GM18519 (cell line): ENCODE data around the gene MFSD11.
"Not testable (repeated sequence)": the region's sequence is repeated elsewhere in the genome, so short reads cannot be mapped to it uniquely, and the experiment has no call there.

Source experiments
- ATAC-seq: cut with Tn5 transposase; IDR thresholded peaks from one replicate; pipeline ENCODE4 v1.9.1; 2021; ENCODE audit warnings: mild to moderate bottlenecking, moderate library complexity; ENCODE audit not compliant: unreplicated experiment, low FRiP score

MFSD11 gene

DNA sequence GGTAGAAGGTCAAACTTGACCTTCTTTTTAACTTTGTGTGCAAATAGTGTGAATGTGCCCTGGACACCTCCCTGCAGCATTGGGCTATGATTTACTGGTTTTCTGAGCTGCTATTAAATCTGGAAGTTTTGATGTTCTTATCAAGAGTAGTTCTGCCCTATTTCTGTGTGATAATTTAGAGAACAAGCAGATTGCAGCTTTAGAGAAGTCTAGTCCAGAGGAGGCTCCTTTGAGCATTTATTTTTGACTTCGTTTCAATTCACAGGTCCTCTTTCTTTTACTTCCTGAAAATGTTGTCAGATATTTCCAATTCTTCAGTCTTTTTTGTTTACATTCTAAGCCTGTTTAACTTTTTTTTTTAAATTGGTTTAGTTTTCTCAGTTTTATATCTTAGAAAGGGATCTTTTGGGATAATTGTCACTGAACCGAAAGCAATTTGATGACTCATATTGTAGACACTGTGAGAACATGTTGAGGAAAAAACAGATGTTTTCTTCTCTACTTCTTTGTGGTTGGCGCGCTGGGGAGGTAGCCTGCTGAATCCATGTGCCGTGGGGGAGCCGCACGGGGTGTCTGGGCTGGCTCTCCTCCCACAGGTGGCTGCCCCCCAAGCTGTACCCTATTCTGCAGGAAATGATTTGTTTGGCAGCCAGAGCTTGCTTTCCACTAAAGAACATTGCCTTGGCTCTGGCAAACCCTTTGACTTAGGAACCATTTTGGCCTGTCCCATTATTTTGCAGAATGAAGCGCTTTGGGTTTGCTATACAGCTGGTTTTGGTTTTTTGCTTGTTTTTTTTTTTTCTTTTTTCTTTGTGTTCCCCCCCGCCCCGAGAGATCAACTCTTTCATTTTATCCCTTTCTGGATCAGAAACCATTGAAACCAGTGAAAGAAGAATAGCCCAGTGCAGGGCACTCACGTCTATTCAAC lies 53.4 kb downstream of the MFSD11 start:
- ATAC-seq, result no peak

DNA sequence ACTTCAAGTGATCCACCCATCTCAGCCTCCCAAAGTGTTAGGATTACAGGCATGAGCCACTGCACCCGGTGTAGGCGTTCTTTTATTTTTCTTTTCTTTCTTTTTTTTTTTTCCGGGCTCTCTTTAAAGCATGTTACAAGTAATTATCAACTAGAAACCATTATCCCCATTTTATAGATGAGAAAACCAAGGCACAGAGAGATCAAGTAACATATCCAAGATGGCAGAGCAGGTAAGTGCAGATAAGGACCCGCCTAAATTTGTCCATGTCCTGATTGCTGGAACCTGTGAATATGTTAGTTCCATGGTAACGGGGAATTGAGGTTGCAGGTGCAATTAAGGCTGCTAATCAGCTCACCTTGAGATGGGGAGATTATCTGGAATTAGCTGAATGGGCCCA lies 54.4 kb downstream of the MFSD11 start:
- no peak for ATAC-seq

DNA sequence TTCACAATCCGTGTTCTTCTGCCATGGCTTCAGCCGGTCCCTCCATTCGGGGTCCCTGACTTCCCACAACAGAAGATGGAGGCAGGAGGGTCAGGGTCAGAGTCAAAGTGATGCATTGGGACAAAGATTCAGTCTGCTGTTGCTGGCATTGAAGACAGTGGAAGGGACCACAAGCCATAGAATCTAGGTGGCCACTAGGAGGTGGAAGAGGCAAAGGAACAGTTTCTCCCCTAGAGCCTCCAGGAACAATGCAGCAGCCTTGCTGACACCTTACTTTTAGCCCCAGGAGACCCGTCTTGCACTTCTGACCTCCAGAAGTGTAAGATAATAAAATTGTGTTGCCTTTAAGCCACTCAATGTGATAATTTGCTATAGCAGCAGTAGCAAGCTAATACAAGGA lies 55.9 kb downstream of the MFSD11 start:
- no peak for ATAC-seq

DNA sequence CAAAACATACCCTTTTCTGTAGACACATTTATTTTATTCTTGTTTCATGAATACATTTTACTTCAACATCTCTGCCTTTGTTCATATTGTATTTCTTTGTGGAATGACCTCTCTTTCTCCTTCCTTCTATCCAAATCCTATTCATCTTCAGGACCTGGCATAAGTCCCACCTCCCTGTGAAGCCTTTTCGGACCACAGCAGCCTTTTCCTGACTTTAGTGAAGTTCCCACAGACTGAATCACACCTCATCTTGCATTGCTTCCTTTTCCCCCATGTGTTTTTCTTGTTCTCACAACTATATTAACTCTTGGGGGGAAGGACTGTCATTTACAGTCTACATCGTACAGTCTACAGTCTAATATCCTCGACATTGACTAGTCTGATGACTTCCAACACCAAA lies 58.2 kb downstream of the MFSD11 start:
- ATAC-seq, result no peak

DNA sequence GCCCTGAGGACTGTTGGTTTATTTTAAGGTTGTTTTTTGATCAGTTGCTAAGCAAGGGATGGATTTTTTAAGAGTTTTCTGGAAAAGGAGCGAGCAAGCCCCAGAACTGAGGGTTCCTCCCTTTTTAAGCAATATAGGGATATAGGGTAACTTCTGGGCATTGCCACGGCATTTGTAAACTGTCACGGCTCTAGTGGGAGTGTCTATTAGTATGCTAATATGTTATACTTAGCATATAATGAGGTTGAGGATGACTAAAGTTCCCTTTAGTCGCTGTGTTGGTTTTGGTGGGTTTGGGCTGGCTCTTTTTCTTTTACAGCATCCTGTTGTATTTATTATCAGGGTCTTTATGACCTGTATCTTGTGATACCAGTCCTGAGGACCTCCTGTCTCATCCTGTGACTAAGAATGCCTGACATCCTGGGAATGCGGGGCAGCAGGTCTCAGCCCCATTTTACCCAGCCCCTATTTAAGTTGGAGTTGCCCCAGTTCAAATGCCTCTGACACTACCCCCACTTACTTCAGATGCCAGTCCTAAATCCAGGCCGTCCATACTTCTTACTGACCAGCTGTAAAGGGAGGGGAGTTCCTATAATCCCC lies 59.4 kb downstream of the MFSD11 start:
- ATAC-seq, result no peak

DNA sequence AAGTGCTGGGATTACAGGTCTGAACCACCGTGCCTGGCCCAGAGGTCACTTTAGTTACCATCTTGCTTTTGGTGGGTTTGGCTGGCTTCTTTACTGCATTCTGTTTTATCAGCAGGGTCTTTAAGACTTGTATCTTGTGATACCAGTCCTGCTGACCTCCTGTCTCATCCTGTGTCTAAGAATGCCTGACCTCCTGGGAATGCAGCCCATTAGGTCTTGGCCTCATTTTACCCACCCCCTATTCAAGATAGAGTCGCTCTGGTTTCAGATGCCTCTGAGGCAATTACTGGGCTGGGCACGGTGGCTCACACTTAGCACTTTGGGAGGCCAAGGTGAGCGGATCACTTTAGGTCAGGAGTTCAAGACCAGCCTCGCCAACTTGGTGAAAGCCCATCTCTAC lies 63.8 kb downstream of the MFSD11 start:
- no peak for ATAC-seq

DNA sequence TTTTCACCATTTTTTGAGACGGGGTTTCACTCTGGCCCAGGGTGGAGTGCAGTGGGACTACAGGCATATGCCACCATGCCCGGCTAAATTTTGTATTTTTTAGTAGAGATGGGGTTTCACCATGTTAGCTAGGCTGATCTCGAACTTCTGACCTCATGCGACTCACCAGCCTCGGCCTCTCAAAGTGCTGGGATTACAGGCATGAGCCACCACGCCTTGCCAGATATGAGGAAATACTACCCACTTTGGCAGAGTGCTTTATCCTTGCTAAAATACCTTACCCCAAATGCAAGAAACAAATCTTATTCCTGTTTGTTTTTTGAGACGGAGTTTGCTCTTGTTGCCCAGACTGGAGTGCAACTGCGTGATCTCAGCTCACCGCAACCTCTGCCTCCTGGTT lies 67.4 kb downstream of the MFSD11 start:
- no peak for ATAC-seq

DNA sequence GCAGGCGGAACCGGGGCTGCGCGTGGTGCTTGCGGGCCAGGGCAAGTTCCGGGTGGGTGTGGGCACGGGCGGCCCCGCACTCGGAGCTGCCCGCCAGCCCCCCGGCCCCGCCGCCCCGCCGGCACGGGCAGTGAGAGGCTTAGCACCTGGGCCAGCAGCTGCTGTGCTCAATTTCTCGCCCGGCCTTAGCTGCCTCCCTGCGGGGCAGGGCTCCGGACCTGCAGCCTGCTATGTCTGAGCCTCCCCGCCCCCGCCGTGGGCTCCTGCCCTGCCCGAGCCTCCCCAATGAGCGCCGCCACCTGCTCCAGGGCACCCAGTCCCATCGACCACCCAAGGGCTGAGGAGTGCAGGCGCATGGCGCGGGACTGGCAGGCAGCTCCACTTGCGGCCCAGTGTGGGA lies 68.2 kb downstream of the MFSD11 start:
- not testable (repeated sequence) for ATAC-seq

DNA sequence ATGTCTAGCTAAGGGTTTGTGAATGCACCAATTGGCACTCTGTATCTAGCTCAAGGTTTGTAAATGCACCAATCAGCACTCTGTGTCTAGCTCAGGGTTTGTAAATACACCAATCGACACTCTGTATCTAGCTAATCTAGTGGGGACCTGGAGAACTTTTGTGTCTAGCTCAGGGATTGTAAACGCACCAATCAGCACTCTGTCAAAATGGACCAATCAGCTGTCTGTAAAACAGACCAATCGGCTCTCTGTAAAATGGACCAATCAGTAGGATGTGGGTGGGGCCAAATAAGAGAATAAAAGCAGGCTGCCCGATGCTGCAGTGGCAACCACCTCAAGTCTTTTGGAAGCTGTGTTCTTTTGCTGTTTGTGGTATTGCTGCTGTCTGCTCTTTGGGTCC lies 68.8 kb downstream of the MFSD11 start:
- ATAC-seq, result not testable (repeated sequence)

DNA sequence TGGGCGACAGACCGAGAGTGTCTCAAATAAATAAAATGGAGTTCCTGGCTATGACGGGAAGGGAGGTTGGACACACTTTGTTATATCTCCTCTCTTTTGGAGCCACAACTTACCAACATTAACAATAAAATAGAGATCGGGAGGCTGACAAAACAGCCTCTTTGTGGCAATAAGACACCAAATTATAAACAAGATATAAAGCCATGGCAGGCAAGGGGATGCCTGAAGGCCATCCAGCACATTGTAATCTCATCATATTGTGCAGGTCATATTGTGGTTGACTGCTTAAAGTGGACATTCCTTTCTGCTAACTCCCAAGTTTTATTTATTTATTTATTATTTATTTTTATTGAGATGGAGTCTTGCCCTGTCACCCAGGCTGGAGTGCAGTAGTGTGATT lies 70.4 kb downstream of the MFSD11 start:
- ATAC-seq, result no peak

DNA sequence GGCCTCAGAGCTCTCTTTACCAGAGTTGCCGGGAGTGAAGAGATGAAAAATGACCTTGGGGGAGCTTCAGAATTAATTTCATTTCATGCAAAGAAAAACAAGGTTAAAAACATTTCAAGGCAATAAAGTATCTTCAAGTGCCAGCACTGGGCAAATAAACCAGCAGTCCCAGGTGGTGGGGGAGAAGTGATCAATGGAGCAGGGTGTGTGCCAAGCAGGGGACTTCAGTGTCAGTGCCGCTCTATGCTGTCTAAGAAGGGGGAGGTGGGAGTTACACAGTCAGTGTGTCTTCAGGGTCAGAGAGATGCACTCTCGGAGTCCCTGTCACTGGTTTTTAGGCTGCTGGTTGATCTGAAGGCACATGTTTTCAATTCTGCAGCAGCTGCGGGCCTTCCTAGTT lies 73.0 kb downstream of the MFSD11 start:
- ATAC-seq, result no peak

DNA sequence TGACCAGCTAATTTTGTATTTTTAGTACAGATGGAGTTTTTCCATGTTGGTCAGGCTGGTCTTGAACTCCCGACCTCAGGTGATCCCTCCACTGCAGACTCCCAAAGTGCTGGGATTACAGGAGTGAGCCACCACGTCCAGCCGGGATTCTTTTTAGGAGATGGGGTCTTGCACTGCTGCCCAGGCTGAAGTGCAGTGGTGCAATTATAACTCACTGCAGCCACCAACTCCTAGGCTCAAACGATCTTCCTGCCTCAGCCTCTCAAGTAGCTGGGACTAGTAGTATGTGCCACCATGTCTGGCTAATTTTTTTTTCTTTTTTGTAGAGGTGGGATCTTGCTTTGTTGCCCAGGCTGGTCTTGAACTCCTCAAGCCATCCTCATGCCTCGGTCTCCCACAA lies 73.9 kb downstream of the MFSD11 start:
- no peak for ATAC-seq

DNA sequence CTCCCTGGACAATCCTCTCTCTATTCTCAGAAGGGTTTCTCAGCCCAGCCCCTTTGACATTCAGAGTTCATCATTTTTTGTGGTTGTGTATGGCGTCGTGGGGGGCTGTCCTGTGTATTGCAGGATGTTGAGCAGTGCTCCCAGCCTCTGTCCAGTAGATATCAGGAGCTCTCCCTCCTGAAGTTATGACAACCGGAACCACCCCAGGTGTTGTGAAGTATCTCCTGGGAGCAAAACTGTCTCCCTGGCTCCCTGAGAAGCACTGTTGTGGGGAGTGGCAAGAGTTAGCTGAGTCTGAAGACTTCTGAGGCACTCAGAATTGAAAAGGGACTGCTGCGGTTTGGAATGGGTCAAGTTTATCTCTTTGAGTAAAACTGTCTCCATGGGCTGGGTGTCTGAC lies 74.3 kb downstream of the MFSD11 start:
- no peak for ATAC-seq

DNA sequence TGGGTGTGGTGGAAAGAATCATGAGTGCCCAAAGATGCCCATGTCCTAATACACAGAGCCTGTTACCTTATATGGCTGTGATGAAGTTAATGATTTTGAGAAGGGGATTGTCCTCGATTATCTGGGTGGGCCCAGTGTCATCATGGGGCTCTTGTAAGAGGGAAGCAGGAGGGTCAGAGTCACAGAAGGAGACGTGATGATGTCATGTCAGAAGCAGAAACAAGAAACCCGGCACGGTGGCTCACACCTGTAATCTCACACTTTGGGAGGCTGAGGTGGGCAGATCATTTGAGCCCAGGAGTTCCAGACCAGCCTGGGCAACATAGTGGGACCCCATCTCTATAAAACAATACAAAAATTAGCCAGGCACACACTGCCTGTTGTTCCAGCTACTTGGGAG lies 75.0 kb downstream of the MFSD11 start:
- no peak for ATAC-seq

DNA sequence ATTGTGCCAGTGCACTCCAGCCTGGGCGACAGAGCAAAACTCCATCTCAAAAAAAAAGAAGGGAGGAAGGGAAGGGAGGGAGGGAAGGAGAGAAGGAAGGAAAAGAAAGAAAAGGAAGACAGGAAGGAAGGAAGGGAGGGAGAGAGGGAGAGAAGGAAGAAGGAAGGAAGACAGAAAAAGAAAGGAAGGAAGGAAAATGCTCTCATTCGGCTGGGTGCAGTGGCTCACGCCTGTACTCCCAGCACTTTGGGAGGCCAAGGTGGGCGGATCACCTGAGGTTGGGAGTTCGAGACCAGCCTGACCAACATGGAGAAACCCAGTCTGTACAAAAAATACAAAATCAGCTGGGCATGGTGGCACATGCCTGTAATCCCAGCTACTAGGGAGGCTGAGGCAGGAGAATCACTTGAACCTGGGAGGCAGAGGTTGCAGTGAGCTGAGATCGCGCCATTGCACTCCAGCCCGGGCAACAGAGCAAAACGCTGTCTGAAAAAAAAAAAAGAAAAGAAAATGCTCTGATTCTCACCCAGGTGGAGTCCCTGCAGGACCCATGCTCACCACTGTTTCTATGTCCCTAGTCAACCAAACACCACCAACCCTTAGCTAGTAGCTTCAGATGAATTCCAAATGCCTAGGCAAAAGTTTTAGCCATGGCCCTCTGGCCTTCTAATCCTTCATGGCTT lies 78.1 kb downstream of the MFSD11 start:
- ATAC-seq, result not testable (repeated sequence)

DNA sequence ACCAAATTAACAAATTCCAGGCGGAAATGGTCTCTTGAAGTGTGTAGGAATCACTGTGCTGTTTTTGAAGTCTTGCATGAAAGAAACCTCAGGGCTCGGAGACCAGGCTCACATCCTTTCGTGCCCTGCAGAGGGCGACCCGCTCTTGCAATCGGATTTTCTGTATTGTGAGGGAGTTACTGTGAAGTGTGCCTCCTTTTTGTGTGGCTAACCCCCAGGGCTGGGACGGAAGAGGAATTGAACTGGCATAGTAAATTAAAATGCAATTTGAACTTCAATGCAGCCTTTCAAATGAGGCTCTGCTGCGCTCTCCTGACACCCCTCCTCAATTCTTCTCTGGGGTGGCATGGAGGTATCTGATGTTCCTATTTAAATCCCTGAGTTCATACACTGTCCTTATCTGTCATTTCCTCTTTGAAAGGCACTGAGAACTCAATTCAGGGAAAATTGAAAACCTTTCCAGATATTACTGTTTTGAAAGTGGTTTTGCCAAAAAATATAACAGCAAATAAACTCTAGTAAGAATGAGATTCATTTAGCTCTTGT lies 78.7 kb downstream of the MFSD11 start:
- ATAC-seq, result no peak

DNA sequence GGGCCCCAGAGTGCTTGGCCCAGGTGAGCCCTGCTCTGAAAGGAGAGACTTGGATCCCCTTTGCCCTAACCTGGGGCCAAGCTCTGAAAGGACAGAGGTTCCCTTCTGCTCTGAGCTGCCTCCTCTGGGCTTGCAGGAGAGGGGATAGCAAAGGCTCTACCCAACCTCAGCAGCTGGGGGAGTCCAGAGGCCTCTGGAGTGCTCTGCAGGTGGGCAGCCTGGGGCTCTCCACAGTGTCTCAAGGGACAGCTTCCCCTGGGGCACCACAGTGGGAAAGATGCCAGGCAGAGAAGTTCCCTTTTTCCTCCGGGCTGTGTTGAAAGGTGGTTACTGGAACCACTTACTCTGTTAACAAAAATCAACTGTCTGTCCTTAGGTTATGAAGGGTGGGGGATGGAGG lies 82.1 kb downstream of the MFSD11 start:
- no peak for ATAC-seq

DNA sequence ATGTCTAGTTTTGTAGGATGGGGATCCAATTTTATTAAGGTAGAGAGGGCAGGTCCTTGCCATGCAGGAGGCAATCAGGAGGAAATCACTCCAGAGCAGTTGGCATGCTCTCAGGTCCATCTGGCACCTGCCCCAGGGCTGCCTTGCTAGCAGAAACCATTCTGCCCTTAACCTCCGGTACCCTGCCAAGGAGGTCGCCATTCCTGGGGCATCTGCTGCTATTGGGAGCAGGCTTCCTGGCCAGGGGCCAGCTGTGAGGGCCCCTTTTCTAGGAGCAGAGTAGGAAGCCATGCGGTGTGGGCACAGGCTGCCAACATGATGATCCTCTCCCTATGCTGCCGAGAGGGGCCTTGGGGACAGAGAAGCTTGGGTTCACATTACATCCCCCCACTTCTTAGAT lies 82.6 kb downstream of the MFSD11 start:
- no peak for ATAC-seq

DNA sequence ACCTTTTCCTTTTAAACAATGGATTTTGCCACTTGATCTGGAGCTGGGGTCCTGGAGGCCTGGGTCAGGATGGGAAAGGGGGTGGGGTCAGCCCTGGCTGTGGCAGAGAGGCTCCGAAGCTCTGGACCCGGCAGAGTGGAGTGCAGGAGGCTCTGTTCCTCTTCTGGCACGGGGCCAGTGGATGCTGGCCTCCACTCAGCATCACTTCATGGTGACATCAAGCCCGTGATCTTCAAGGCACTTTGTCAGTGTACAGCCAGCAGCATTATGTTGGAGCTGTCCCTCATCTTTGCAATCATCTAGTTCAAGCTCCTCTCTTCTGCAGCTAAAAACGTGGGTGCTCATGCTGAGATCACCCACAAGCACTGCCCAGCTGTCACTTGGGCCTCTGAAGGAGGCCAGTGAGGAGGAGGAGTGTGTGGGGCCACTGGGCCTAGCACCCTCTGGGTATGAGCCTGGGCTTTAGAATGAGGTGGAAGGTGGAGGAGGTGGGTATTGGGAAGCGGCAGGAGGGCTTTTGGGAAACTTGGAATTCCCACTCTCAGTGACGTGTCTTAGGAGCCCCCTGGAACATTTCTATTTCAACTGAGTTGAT lies 84.4 kb downstream of the MFSD11 start:
- ATAC-seq, result no peak

DNA sequence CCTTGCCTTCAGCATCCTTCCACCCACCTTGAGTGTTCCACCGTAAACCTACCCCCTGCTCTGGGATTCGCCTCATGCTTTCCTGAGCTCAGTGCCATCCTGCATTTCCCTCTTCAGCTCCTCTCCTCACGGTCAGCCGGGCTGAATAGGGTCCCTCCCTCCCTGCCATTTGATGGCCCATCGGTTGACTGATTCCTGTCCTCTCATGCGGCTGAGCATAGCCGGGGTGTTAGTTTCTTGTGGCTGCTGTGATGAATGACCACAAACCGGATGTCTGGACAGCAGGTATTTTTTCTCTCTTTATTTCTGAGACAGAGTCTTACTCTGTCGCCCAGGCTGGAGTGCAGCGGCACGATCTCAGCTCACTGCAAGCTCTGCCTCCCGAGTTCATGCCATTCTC lies 86.2 kb downstream of the MFSD11 start:
- ATAC-seq, result no peak
